Thymus (tissue), 11 donors: Measurements from ENCODE around the gene LRRIQ4. TPM values are rescaled to one million over a fixed set of nuclear protein-coding genes. Genes with fewer than 3 reads are reported as not detected.

ENCODE experiments used
- DNase-seq, 9 donors: peaks; one replicate each; pipeline ENCODE4 v3.0.0-alpha.2; 2013; ENCODE audit warnings: low spot score in 9 of 9, low read depth in 6 of 9, missing footprints in 1 of 9
- H3K27ac ChIP-seq, 2 donors: one replicate each; pipeline ENCODE4 v1.5.1; 2013; ENCODE audit warnings: control low read depth in 1 of 2, low read depth in 1 of 2, low read length in 1 of 2, mild to moderate bottlenecking in 1 of 2, moderate library complexity in 1 of 2
- H3K27me3 ChIP-seq, 2 donors: one replicate each; pipeline ENCODE4 v1.5.1; 2013; ENCODE audit warnings: low read length in 1 of 2; ENCODE audit not compliant: control insufficient read depth in 2 of 2, insufficient read depth in 1 of 2
- H3K36me3 ChIP-seq, 2 donors: one replicate each; pipeline ENCODE4 v1.5.1; 2013; ENCODE audit warnings: low read length in 1 of 2, mild to moderate bottlenecking in 1 of 2, moderate library complexity in 1 of 2; ENCODE audit not compliant: control insufficient read depth in 2 of 2, insufficient read depth in 2 of 2
- H3K4me1 ChIP-seq, 2 donors: one replicate each; pipeline ENCODE4 v1.5.1; 2013; ENCODE audit warnings: low read length in 2 of 2; ENCODE audit not compliant: control insufficient read depth in 2 of 2, insufficient read depth in 2 of 2
- H3K4me3 ChIP-seq, 2 donors: one replicate each; pipeline ENCODE4 v1.5.1; 2013; ENCODE audit warnings: low read length in 2 of 2, control low read depth in 1 of 2, mild to moderate bottlenecking in 1 of 2
- H3K9me3 ChIP-seq, 2 donors: one replicate each; pipeline ENCODE4 v1.5.1; 2013; ENCODE audit warnings: low read length in 1 of 2, mild to moderate bottlenecking in 1 of 2; ENCODE audit not compliant: control insufficient read depth in 2 of 2, insufficient read depth in 1 of 2
- WGBS: extraction: QIAGEN DNeasy Blood & Tissue Kit; methylation state at CpG from one replicate; pipeline ENCODE4 v1.1.7; 2013; 5-methylcytosine and 5-hydroxymethylcytosine counted together
- polyA plus RNA-seq: library from polyadenylated mRNA; stranded (reverse); fragments of 200-250 nt; gene quantifications from one replicate; pipeline ENCODE4 v1.2.3, GENCODE V29; 2013
- total RNA-seq: library from RNA; stranded (reverse); fragments of 120-200 nt; gene quantifications from one replicate; pipeline ENCODE4 v1.2.4, GENCODE V29; 2013
- donor health status: healthy.

The LRRIQ4 gene
- total and polyA plus RNA-seq, 2 donors = 0.05 to 0.07 TPM

DNA sequence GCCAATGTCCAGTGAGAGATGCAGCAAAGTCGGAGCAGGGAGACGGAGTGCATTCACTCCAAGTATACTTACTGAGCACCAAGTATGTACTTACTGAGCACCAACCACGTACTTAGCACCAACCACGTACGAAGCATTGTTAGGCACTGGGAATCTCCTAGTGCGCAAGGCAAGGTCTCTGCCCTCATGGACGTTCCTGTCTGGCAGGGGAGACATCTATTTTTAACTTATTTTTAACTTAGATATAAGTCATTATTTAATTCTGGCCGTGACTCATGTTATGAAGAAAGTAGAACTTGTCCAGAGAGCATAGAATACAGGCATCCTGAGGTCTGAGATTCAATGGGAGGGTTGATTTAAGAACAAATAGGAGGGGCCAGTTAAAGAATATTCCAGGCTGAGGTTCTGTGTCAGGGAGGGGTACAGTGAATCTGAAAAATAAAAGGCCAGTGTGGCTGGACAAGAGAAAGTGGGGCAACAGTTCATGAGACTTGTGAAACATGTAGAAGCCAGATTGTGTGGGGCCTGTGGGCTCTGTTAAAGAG is 66.4 kb downstream of the LRRIQ4 start:
- no peak for DNase-seq
- no peak overlapping the region for H3K4me3 ChIP-seq
- no peaks in the 10 kb centered on the region for H3K27me3 ChIP-seq
- H3K4me1 ChIP-seq = no peaks in the 10 kb centered on the region
- 89% methylated on average over 8 of the region's 8 CpGs for WGBS
- H3K27ac ChIP-seq = no peak overlapping the region
- no peaks in the 10 kb centered on the region for H3K36me3 ChIP-seq
- peaks cover 0 to 3% of the 10 kb centered on the region in 2 donors for H3K9me3 ChIP-seq

DNA sequence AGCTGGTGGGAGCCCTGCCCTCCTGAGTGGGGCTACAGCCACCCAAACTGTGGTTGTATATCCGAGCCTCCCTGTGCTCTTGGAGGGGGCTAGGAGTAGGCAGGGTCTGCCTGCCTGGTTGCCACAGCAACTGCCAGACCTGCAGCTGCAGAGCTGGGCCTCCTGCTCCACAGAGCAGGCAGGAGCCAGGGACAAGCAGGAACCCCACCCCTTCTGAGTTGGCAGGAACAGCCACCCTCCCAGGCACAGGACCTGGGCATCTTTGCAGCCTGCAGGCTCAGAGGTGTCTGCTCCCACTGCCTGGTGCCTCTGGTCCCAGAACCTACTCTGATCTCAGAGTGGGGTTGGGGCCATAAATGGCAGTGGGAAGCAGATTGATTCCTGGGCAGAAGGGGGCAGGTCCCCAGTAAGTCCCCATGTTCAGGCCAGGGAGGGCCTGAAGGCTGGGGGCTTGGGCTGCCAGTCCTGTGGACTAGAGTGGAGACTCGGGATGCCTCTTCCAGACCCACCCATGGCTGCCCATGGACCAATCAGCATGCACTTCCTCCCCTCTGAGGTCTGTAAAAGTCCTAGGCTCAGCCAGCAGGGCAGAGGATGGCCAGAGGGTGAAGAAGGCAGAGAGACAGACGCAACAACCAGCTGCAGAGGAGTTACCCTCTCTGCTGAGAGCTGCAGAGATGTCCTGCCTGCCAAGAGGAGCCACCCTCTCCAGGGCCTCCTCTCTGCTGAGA is 67.3 kb downstream of the LRRIQ4 start:
- DNase-seq = no peak
- H3K4me1 ChIP-seq = no peaks in the 10 kb centered on the region
- no peaks in the 10 kb centered on the region for H3K36me3 ChIP-seq
- no peaks in the 10 kb centered on the region for H3K27me3 ChIP-seq
- 97% methylated on average over 3 of the region's 3 CpGs for WGBS
- no peak overlapping the region for H3K4me3 ChIP-seq
- H3K9me3 ChIP-seq = peaks cover 0 to 3% of the 10 kb centered on the region in 2 donors
- H3K27ac ChIP-seq = no peak overlapping the region

DNA sequence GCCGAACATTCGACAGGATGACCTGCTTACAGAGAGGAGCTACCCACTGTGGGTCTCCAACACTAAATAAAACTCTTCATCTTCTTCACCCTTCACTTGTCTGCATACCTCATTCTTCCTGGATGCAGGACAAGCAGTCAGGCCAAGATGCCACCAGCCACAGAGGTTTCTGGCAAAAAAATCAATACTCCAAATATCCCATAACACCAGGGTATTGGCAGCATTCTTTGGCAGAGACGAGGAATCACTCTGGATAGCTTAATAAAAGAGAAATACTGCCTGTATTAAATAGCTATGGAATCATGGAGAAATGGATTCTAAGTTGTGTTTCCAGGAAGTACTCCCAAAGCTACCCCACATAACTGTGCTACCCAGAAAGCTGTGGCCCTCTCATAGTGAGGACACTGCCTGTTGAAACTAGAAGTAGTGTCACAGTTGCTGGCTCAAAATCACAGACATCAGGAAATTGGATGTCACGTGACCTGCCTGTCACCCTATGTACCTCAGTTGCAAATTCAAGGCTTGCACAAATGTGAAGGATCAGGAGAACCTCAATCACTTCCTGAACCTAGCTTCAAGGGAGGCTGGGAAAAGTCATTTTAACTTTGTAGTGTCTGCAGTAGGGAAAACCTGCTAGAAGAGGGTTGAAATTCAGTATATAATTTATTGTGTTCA is 68.0 kb downstream of the LRRIQ4 start:
- Histone ChIP-seq H3K4me1 (no peaks in the 10 kb centered on the region), H3K27me3 (no peaks in the 10 kb centered on the region), H3K4me3 (no peak overlapping the region), H3K27ac (no peak overlapping the region), H3K9me3 (peaks cover 0 to 3% of the 10 kb centered on the region in 2 donors), H3K36me3 (no peaks in the 10 kb centered on the region)
- DNase-seq = no peak
- WGBS = 99% methylated on average over 4 of the region's 4 CpGs

DNA sequence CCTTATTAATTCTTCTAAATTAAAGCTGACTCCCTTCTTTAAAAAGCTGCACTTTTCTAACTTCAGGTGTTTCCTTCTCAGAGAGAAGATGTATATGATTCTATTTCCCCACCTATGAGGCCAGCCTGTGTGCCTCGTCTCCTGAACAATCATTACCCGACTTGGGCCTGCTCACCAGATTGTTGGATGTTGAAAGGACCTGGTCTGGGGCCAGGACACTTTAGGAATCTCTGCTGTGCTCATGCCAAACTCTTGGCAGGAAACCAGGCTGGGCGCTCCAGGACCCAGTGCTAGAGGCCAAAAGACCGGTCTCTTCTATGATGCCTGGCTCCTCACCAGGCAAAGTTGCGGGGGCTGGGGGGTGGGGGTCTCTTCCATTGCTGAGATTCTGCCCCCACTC is 74.0 kb downstream of the LRRIQ4 start:
- no peak overlapping the region for H3K4me3 ChIP-seq
- no peaks in the 10 kb centered on the region for H3K9me3 ChIP-seq
- no peaks in the 10 kb centered on the region for H3K36me3 ChIP-seq
- 94% methylated on average over 5 of the region's 5 CpGs for WGBS
- H3K27me3 ChIP-seq = no peaks in the 10 kb centered on the region
- no peaks in the 10 kb centered on the region for H3K4me1 ChIP-seq
- no peak overlapping the region for H3K27ac ChIP-seq
- DNase-seq = no peak

Other genes starting within 250 kb of the LRRIQ4 start
- 3.2 TPM for gene MECOM, start 149.2 kb upstream of the LRRIQ4 start, total RNA-seq
- gene MECOM, start 149.2 kb upstream of the LRRIQ4 start, polyA plus RNA-seq = 3.5 TPM
- gene TERC, start 47.8 kb upstream of the LRRIQ4 start, total RNA-seq = 136 TPM
- not detected for gene TERC, start 47.8 kb upstream of the LRRIQ4 start, polyA plus RNA-seq
- 1.0 TPM for gene ACTRT3, start 43.3 kb upstream of the LRRIQ4 start, total RNA-seq
- gene ACTRT3, start 43.3 kb upstream of the LRRIQ4 start, polyA plus RNA-seq = 1.5 TPM
- 26.1 TPM for gene MYNN, start 39.5 kb upstream of the LRRIQ4 start, total RNA-seq
- 15.4 TPM for gene MYNN, start 39.5 kb upstream of the LRRIQ4 start, polyA plus RNA-seq
- 5.9 TPM for gene LRRC34, start within 50 bp of the LRRIQ4 start, total RNA-seq
- gene LRRC34, start within 50 bp of the LRRIQ4 start, polyA plus RNA-seq = 2.6 TPM
- gene LRRC31, start 57.1 kb downstream of the LRRIQ4 start, total RNA-seq = 0.09 TPM
- 0.07 TPM for gene LRRC31, start 57.1 kb downstream of the LRRIQ4 start, polyA plus RNA-seq
- not detected for gene SAMD7, start 98.7 kb downstream of the LRRIQ4 start, total RNA-seq
- not detected for gene SAMD7, start 98.7 kb downstream of the LRRIQ4 start, polyA plus RNA-seq
- gene SEC62, start 153.9 kb downstream of the LRRIQ4 start, total RNA-seq = 61.7 TPM
- 39.2 TPM for gene SEC62, start 153.9 kb downstream of the LRRIQ4 start, polyA plus RNA-seq
- gene GPR160, start 225.1 kb downstream of the LRRIQ4 start, total RNA-seq = 7.7 TPM
- 5.1 TPM for gene GPR160, start 225.1 kb downstream of the LRRIQ4 start, polyA plus RNA-seq